HEK293 (cell line): ENCODE results near the gene CDK4.

Experiments used
- CTCF ChIP-seq: fragments of 450-650 bp; formaldehyde crosslinking; IDR thresholded peaks from 2 replicates; pipeline ENCODE4 v1.5.1; 2016; ENCODE audit warnings: missing biosample characterization, missing genetic modification characterization
- PBX3 ChIP-seq: sonication (generic); formaldehyde crosslinking; IDR thresholded peaks from 2 replicates; pipeline ENCODE4 v1.8.1; 2022; ENCODE audit warnings: mild to moderate bottlenecking, moderate library complexity, missing genetic modification reagents
- TRIM28 ChIP-seq: IDR thresholded peaks from 2 replicates; pipeline ENCODE4 v1.6.1; 2011; ENCODE audit warnings: low read length, control low read depth, borderline replicate concordance
- ZNF274 ChIP-seq, 2 experiments: fragments of 200-500 bp in 1 of 2; fragments of 450-650 bp in 1 of 2; sonication (Bioruptor generic) in 1 of 2; formaldehyde crosslinking in 1 of 2; IDR thresholded peaks; 2 replicates each; pipeline versions ENCODE4 v1.5.1 to v1.6.1; 2014 to 2016; ENCODE audit warnings: borderline replicate concordance in 1 of 2, inconsistent platforms in 1 of 2, low read length in 1 of 2, missing biosample characterization in 1 of 2, missing genetic modification characterization in 1 of 2
- ZNF513 ChIP-seq: fragments of 450-650 bp; IDR thresholded peaks from 2 replicates; pipeline ENCODE4 v1.5.1; 2018; ENCODE audit warnings: missing biosample characterization, missing genetic modification characterization

- TF ChIP-seq ZNF274 (IDR thresholded peaks at IDR 0.05; ENCODE audit: low read length) (no peak), ZNF274 (tag by site-specific recombination; IDR thresholded peaks at IDR 0.05; ENCODE audit: borderline replicate concordance) (no peak), ZNF513 (tag by site-specific recombination) (no peak), CTCF (tag by site-specific recombination) (no peak), TRIM28 (no peak), PBX3 (CRISPR knock-in tag) (no peak)
These were observed 22.7 kb downstream of the CDK4 start for GRCh38 chr12:57729321-57729844.
